ENCODE data around the gene SPSB2. TPM values are rescaled to one million over a fixed set of nuclear protein-coding genes. Genes with fewer than 3 reads are reported as not detected.
A peak's percentile ranks its signal among the peaks of the same experiment; 100 is the strongest.

The SPSB2 gene
- total and polyA plus RNA-seq, 2 donors (not counting 1 experiment from before 2014, with no cell fraction given) = 9.4 to 16.0 TPM

GRCh38 chr12:6827982-6828780, 44.9 kb downstream of the SPSB2 start, which contains the start of gene P3H3:
TSS of gene P3H3 (plus strand) at chr12:6828407. CDS start at chr12:6828441, 34 bp downstream.
- peak within 1 kb of the TSS; percentile 93 for H3K4me3 Mint-ChIP-seq
- no peaks in the 10 kb centered on the region for H3K36me3 ChIP-seq (replicated peaks in 1 of 2; ENCODE audit: control extremely low read depth in 1 of 2, control insufficient read depth in 1 of 2, extremely low read depth in 1 of 2, insufficient read depth in 2 of 2, low read length in 1 of 2)
- H3K9me3 Mint-ChIP-seq (ENCODE audit: insufficient read depth) = no peaks in the 10 kb centered on the region
- H3K4me1 ChIP-seq (ENCODE audit: control insufficient read depth in 2 of 2, insufficient read depth in 2 of 2, low read length in 2 of 2) = peaks cover 23 to 29% of the 10 kb centered on the region in 2 donors
- POLR2A ChIA-PET = interaction anchor here (0.7 to 1.3 kb wide), 3 partner anchors 54 to 104 kb away, joined by 3 read pairs; partner anchors contain the start of genes COPS7A and MLF2
- H4K20me1 ChIP-seq (ENCODE audit: control insufficient read depth, insufficient read depth, low read length, poor library complexity, severe bottlenecking) = peaks cover 11% of the 10 kb centered on the region
- H3K4me1 Mint-ChIP-seq = peaks cover 21% of the 10 kb centered on the region
- H3K27ac Mint-ChIP-seq = peak within 1 kb of the TSS; percentile 59
- peak; percentile 19 for ATAC-seq (ENCODE audit: low read depth)
- H3K79me2 ChIP-seq (ENCODE audit: control insufficient read depth, insufficient read depth, low read length) = no peaks in the 10 kb centered on the region
- peak within 1 kb of the TSS in 1 of 2 donors; percentile 41 for H3K27ac ChIP-seq (ENCODE audit: low read length in 2 of 2)
- CTCF ChIA-PET = interaction anchor here (0.6 to 6.2 kb wide), 8 partner anchors 8 to 354 kb away, joined by 3 to 31 read pairs (median 4); partner anchors contain the start of genes CDCA3, MLF2, SPSB2 and USP5
- peak within 1 kb of the TSS; percentile 80 for H3K9ac ChIP-seq (ENCODE audit: low read length)
- peaks cover 77% of the 10 kb centered on the region for H3K27me3 Mint-ChIP-seq
- DNase-seq = no peak
- H3K9me3 ChIP-seq (ENCODE audit: control extremely low read depth in 1 of 3, control insufficient read depth in 2 of 3, insufficient read depth in 1 of 3, low read length in 2 of 3) = peaks cover 0 to 13% (median 0%) of the 10 kb centered on the region in 3 donors
- no peak for TF ChIP-seq CTCF (IDR thresholded peaks at IDR 0.05)
- TF ChIP-seq EZH2 (IDR thresholded peaks at IDR 0.05; ENCODE audit: borderline replicate concordance, insufficient read depth, low read depth, low read length, poor library complexity, severe bottlenecking) = no peak
- intact Hi-C loops (cut with micrococcal nuclease) = no loop called here
- WGBS (ENCODE audit: insufficient coverage) = under 1% methylated on average over 53 of the region's 60 CpGs
- peak within 1 kb of the TSS; percentile 26 to 73 (median 58) for H3K4me3 ChIP-seq (ENCODE audit: control extremely low read depth in 1 of 5, extremely low read depth in 1 of 5, insufficient read depth in 1 of 5, low read depth in 2 of 5, low read length in 4 of 5)
- peak within 1 kb of the TSS; percentile 91 for H2AFZ ChIP-seq (ENCODE audit: insufficient read depth, low read depth, low read length, poor library complexity, severe bottlenecking)
- H3K27me3 ChIP-seq (replicated peaks in 1 of 4; ENCODE audit: control extremely low read depth in 1 of 4, control insufficient read depth in 3 of 4, insufficient read depth in 4 of 4, low read length in 3 of 4) = peaks cover 0 to 72% (median 34%) of the 10 kb centered on the region in 4 experiments
- peak within 1 kb of the TSS; percentile 100 for H3K4me2 ChIP-seq (replicated peaks; ENCODE audit: low read depth, low read length, poor library complexity, severe bottlenecking)

Data from B cell (primary cell).